HepG2 (cell line): Measurements from ENCODE around the gene FBXO2. TPM values are rescaled to one million over a fixed set of nuclear protein-coding genes. Genes with fewer than 3 reads are reported as not detected.

Source experiments
- BRCA1 ChIP-seq: sonication (generic); formaldehyde crosslinking; IDR thresholded peaks from 2 replicates; pipeline ENCODE4 v1.4.0; 2020; ENCODE audit warnings: missing genetic modification reagents
- KMT2A ChIP-seq: sonication (generic); formaldehyde crosslinking; IDR thresholded peaks from 2 replicates; pipeline ENCODE4 v1.4.0; 2020; ENCODE audit warnings: missing genetic modification reagents
- NR2C2 ChIP-seq: sonication (generic); formaldehyde crosslinking; IDR thresholded peaks from 2 replicates; pipeline ENCODE4 v1.4.0; 2020; ENCODE audit warnings: missing genetic modification reagents, mild to moderate bottlenecking, moderate library complexity, borderline replicate concordance
- PAWR ChIP-seq: sonication (generic); formaldehyde crosslinking; IDR thresholded peaks from 2 replicates; pipeline ENCODE4 v1.4.0; 2020; ENCODE audit warnings: missing genetic modification reagents, mild to moderate bottlenecking, borderline replicate concordance
- POGZ ChIP-seq: sonication (generic); formaldehyde crosslinking; IDR thresholded peaks from 2 replicates; pipeline ENCODE4 v1.4.0; 2020; ENCODE audit warnings: mild to moderate bottlenecking, missing genetic modification reagents
- RFX3 ChIP-seq: IDR thresholded peaks from 2 replicates; pipeline ENCODE4 v1.6.1; 2016; ENCODE audit warnings: missing biosample characterization, missing genetic modification reagents
- SIN3B ChIP-seq: fragments of 150-350 bp; IDR thresholded peaks from 2 replicates; pipeline ENCODE4 v1.6.1; 2014; ENCODE audit warnings: low read length
- SP140L ChIP-seq: sonication (generic); formaldehyde crosslinking; IDR thresholded peaks from 2 replicates; pipeline ENCODE4 v1.4.0; 2020; ENCODE audit warnings: missing genetic modification reagents, borderline replicate concordance
- SP5 ChIP-seq: IDR thresholded peaks from 2 replicates; pipeline ENCODE4 v1.6.1; 2016; ENCODE audit warnings: low read depth, borderline replicate concordance
- STAG1 ChIP-seq: sonication (generic); formaldehyde crosslinking; IDR thresholded peaks from 2 replicates; pipeline ENCODE4 v1.4.0; 2020; ENCODE audit warnings: missing genetic modification reagents
- THAP8 ChIP-seq: sonication (generic); formaldehyde crosslinking; IDR thresholded peaks from 2 replicates; pipeline ENCODE4 v1.5.1; 2020; ENCODE audit warnings: missing genetic modification reagents, mild to moderate bottlenecking, borderline replicate concordance
- TRAFD1 ChIP-seq: sonication (generic); formaldehyde crosslinking; IDR thresholded peaks from 2 replicates; pipeline ENCODE4 v1.5.1; 2020; ENCODE audit warnings: missing genetic modification reagents, mild to moderate bottlenecking, borderline replicate concordance
- ZBTB33 ChIP-seq: sonication (generic); formaldehyde crosslinking; IDR thresholded peaks from 2 replicates; pipeline ENCODE4 v1.4.0; 2020; ENCODE audit warnings: missing genetic modification reagents
- ZBTB38 ChIP-seq: sonication (generic); formaldehyde crosslinking; IDR thresholded peaks from 2 replicates; pipeline ENCODE4 v1.5.1; 2020; ENCODE audit warnings: mild to moderate bottlenecking, missing genetic modification reagents
- ZNF207 ChIP-seq: fragments of 450-650 bp; IDR thresholded peaks from 2 replicates; pipeline ENCODE4 v1.6.1; 2016; ENCODE audit warnings: antibody characterized with exemption, borderline replicate concordance
- ZNF232 ChIP-seq: sonication (generic); formaldehyde crosslinking; IDR thresholded peaks from 2 replicates; pipeline ENCODE4 v1.4.0; 2020; ENCODE audit warnings: missing genetic modification reagents, borderline replicate concordance
- ZNF24 ChIP-seq: fragments of 450-650 bp; IDR thresholded peaks from 2 replicates; pipeline ENCODE4 v1.6.1; 2017; ENCODE audit warnings: antibody characterized with exemption, mild to moderate bottlenecking
- ZNF362 ChIP-seq: sonication (generic); formaldehyde crosslinking; IDR thresholded peaks from 2 replicates; pipeline ENCODE4 v1.4.0; 2020; ENCODE audit warnings: missing genetic modification reagents, mild to moderate bottlenecking, borderline replicate concordance
- ZNF557 ChIP-seq: sonication (generic); formaldehyde crosslinking; IDR thresholded peaks from 2 replicates; pipeline ENCODE4 v1.4.0; 2020; ENCODE audit warnings: missing genetic modification reagents
- ZNF614 ChIP-seq: IDR thresholded peaks from 2 replicates; pipeline ENCODE4 v1.6.1; 2018; ENCODE audit warnings: missing biosample characterization, missing genetic modification reagents, inconsistent platforms, borderline replicate concordance
- ZNF737 ChIP-seq: sonication (generic); formaldehyde crosslinking; IDR thresholded peaks from 2 replicates; pipeline ENCODE4 v1.5.0; 2020; ENCODE audit warnings: missing genetic modification reagents, mild to moderate bottlenecking, borderline replicate concordance
- polyA plus RNA-seq, 8 experiments: library from polyadenylated mRNA; depleted of rRNA in 3 of 8; stranded (reverse) in 7 of 8; unstranded in 1 of 8; fragments of >200 nt; fragmentation: Illumina TruSeq in 4 of 8; extraction: Trizol in 4 of 8; gene quantifications; 2 replicates each; pipeline versions ENCODE4 v1.2.1 to v1.2.3, GENCODE V29; 2011 to 2016; ENCODE audit warnings: low read depth in 4 of 8, missing spikeins in 1 of 8, mixed read lengths in 1 of 8; ENCODE audit not compliant: insufficient read depth in 1 of 8
- total RNA-seq, 5 experiments: library from RNA; depleted of rRNA; stranded (reverse); fragments of >200 nt; fragmentation: Illumina TruSeq; extraction: Trizol; gene quantifications; 2 replicates each; pipeline ENCODE4 v1.2.3, GENCODE V29; 2016; ENCODE audit warnings: low read depth in 1 of 5
- TF ChIP-seq, protein P1 (sequence below): sonication (generic); formaldehyde crosslinking; IDR thresholded peaks from 2 replicates; pipeline ENCODE4 v1.5.0; 2020; ENCODE audit warnings: mild to moderate bottlenecking, missing genetic modification reagents

The FBXO2 gene
- total and polyA plus RNA-seq, 2 of the 13 experiments (the other 11 are each of a cell fraction or from before 2014, with no cell fraction given) = 79.3 to 112 TPM

GRCh38 chr1:11671544-11672286 is 17.5 kb upstream of the FBXO2 start (continued):
- TF ChIP-seq THAP8 (CRISPR knock-in tag) = no peak
- no peak for TF ChIP-seq PAWR (CRISPR knock-in tag)
- no peak for TF ChIP-seq STAG1 (CRISPR knock-in tag)
- TF ChIP-seq ZBTB38 (CRISPR knock-in tag) = no peak; the same call in 1 of the 2 replicates
- peak; percentile 31; the same call in 1 of the 2 replicates for TF ChIP-seq POGZ (CRISPR knock-in tag)
- TF ChIP-seq SIN3B = no peak
- TF ChIP-seq ZNF614 = 0 out of 2 replicates have a peak, but pooled peaks have one; percentile 33
- TF ChIP-seq ZNF232 (CRISPR knock-in tag) = no peak
- no peak for TF ChIP-seq SP140L (CRISPR knock-in tag)
- no peak for TF ChIP-seq ZNF24
- no peak for TF ChIP-seq ZNF207
- no peak for TF ChIP-seq KMT2A (CRISPR knock-in tag)
- TF ChIP-seq ZBTB33 = peak; percentile 7; the same call in 1 of the 2 replicates
- TF ChIP-seq NR2C2 (CRISPR knock-in tag) = peak; percentile 52
- no peak for TF ChIP-seq ZNF557
- TF ChIP-seq TRAFD1 (CRISPR knock-in tag) = no peak
- TF ChIP-seq ZNF737 (CRISPR knock-in tag) = no peak
- peak; percentile 41; the same call in 1 of the 2 replicates for TF ChIP-seq SP5 (CRISPR knock-in tag)
- no peak; the same call in 1 of the 2 replicates for TF ChIP-seq ZNF362 (CRISPR knock-in tag)
- no peak for TF ChIP-seq RFX3
- TF ChIP-seq BRCA1 = no peak
- TF ChIP-seq, protein P1, sequence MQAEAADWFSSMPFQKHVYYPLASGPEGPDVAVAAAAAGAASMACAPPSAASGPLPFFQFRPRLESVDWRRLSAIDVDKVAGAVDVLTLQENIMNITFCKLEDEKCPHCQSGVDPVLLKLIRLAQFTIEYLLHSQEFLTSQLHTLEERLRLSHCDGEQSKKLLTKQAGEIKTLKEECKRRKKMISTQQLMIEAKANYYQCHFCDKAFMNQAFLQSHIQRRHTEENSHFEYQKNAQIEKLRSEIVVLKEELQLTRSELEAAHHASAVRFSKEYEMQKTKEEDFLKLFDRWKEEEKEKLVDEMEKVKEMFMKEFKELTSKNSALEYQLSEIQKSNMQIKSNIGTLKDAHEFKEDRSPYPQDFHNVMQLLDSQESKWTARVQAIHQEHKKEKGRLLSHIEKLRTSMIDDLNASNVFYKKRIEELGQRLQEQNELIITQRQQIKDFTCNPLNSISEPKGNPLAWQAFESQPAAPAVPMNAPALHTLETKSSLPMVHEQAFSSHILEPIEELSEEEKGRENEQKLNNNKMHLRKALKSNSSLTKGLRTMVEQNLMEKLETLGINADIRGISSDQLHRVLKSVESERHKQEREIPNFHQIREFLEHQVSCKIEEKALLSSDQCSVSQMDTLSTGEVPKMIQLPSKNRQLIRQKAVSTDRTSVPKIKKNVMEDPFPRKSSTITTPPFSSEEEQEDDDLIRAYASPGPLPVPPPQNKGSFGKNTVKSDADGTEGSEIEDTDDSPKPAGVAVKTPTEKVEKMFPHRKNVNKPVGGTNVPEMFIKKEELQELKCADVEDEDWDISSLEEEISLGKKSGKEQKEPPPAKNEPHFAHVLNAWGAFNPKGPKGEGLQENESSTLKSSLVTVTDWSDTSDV (CRISPR knock-in tag) = no peak
